SK-N-SH treated with all-trans-retinoic acid at 6 μM for 48 hours (cell line): ENCODE measurements around the gene REV3L.

ENCODE experiments used
- ATAC-seq: fragments of 200-7000 bp; cut with Tn5 transposase; 3 replicates; pipeline ENCODE4 v1.9.1; 2020; ENCODE audit warnings: mild to moderate bottlenecking, moderate library complexity
- ARNTL ChIP-seq: fragments of 450-650 bp; formaldehyde crosslinking; IDR thresholded peaks from 2 replicates; pipeline ENCODE4 v1.5.0; 2020; ENCODE audit warnings: low read depth, mild to moderate bottlenecking, moderate library complexity, borderline replicate concordance
- BACH2 ChIP-seq: fragments of 250-450 bp; sonication (Bioruptor Pico); IDR thresholded peaks from 2 replicates; pipeline ENCODE4 v1.9.0; 2021; ENCODE audit warnings: mild to moderate bottlenecking, borderline replicate concordance
- CSDC2 ChIP-seq: fragments of 250-450 bp; sonication (Bioruptor Pico); IDR thresholded peaks from 2 replicates; pipeline ENCODE4 v1.5.0; 2020; ENCODE audit warnings: mild to moderate bottlenecking, moderate library complexity
- ESRRG ChIP-seq: fragments of 250-450 bp; sonication (Bioruptor Pico); IDR thresholded peaks from 2 replicates; pipeline ENCODE4 v1.6.1; 2021; ENCODE audit warnings: mild to moderate bottlenecking
- GLIS3 ChIP-seq: fragments of 250-450 bp; sonication (Bioruptor Pico); IDR thresholded peaks from 2 replicates; pipeline ENCODE4 v1.5.0; 2020; ENCODE audit warnings: mild to moderate bottlenecking, moderate library complexity
- ISL1 ChIP-seq: fragments of 250-450 bp; sonication (Bioruptor Pico); IDR thresholded peaks from 2 replicates; pipeline ENCODE4 v2.1.2; 2022; ENCODE audit warnings: mild to moderate bottlenecking, moderate library complexity
- OSR1 ChIP-seq: fragments of 250-450 bp; sonication (Bioruptor Pico); IDR thresholded peaks from 2 replicates; pipeline ENCODE4 v1.8.0; 2022; ENCODE audit warnings: moderate library complexity, mild to moderate bottlenecking, inconsistent platforms
- PPARA ChIP-seq: fragments of 250-450 bp; sonication (Bioruptor Pico); IDR thresholded peaks from 2 replicates; pipeline ENCODE4 v1.5.0; 2020; ENCODE audit warnings: mild to moderate bottlenecking, borderline replicate concordance
- RARB ChIP-seq: fragments of 250-450 bp; sonication (Bioruptor Pico); IDR thresholded peaks from 2 replicates; pipeline ENCODE4 v1.8.0; 2021; ENCODE audit warnings: mild to moderate bottlenecking, moderate library complexity
- TCF4 ChIP-seq: fragments of 250-450 bp; sonication (Bioruptor Pico); IDR thresholded peaks from 2 replicates; pipeline ENCODE4 v1.8.0; 2021; ENCODE audit warnings: mild to moderate bottlenecking, moderate library complexity, borderline replicate concordance
- TOX ChIP-seq: fragments of 250-450 bp; sonication (Bioruptor Pico); IDR thresholded peaks from 2 replicates; pipeline ENCODE4 v1.8.0; 2021; ENCODE audit warnings: mild to moderate bottlenecking, moderate library complexity, borderline replicate concordance
- ZC3H10 ChIP-seq: fragments of 250-450 bp; sonication (Bioruptor Pico); IDR thresholded peaks from 2 replicates; pipeline ENCODE4 v1.5.1; 2021; ENCODE audit warnings: mild to moderate bottlenecking, moderate library complexity
- ZFP3 ChIP-seq: fragments of 250-450 bp; sonication (Bioruptor Pico); IDR thresholded peaks from 2 replicates; pipeline ENCODE4 v1.5.0; 2020; ENCODE audit warnings: mild to moderate bottlenecking, moderate library complexity
- ZFP30 ChIP-seq: fragments of 450-650 bp; formaldehyde crosslinking; IDR thresholded peaks from 2 replicates; pipeline ENCODE4 v1.5.0; 2022; ENCODE audit warnings: mild to moderate bottlenecking, moderate library complexity
- ZNF565 ChIP-seq: fragments of 450-650 bp; formaldehyde crosslinking; conservative IDR thresholded peaks from 2 replicates; pipeline ENCODE4 v1.5.0; 2020; ENCODE audit warnings: low read depth, mild to moderate bottlenecking, moderate library complexity
- ZNF70 ChIP-seq: fragments of 450-650 bp; formaldehyde crosslinking; IDR thresholded peaks from 2 replicates; pipeline ENCODE4 v1.5.0; 2020; ENCODE audit warnings: mild to moderate bottlenecking, moderate library complexity
- ZNF8 ChIP-seq: fragments of 450-650 bp; formaldehyde crosslinking; IDR thresholded peaks from 2 replicates; pipeline ENCODE4 v1.5.0; 2020; ENCODE audit warnings: mild to moderate bottlenecking, moderate library complexity
- TF ChIP-seq, protein P1 (sequence below): fragments of 250-450 bp; sonication (Bioruptor Pico); IDR thresholded peaks from 2 replicates; pipeline ENCODE4 v1.5.0; 2020; ENCODE audit warnings: mild to moderate bottlenecking, moderate library complexity
- TF ChIP-seq, protein P2 (sequence below): fragments of 250-450 bp; sonication (Bioruptor Pico); IDR thresholded peaks from 2 replicates; pipeline ENCODE4 v1.8.0; 2021; ENCODE audit warnings: low read depth, mild to moderate bottlenecking, moderate library complexity, borderline replicate concordance
- TF ChIP-seq, protein P3 (sequence below): fragments of 250-450 bp; sonication (Bioruptor Pico); IDR thresholded peaks from 2 replicates; pipeline ENCODE4 v1.8.0; 2020; ENCODE audit warnings: mild to moderate bottlenecking, moderate library complexity, borderline replicate concordance
- TF ChIP-seq, protein P4 (sequence below): fragments of 250-450 bp; sonication (Bioruptor Pico); IDR thresholded peaks from 2 replicates; pipeline ENCODE4 v1.5.1; 2021; ENCODE audit warnings: mild to moderate bottlenecking, moderate library complexity
- TF ChIP-seq, protein P5 (sequence below): fragments of 250-450 bp; sonication (Bioruptor Pico); IDR thresholded peaks from 2 replicates; pipeline ENCODE4 v1.5.1; 2020; ENCODE audit warnings: low read depth, mild to moderate bottlenecking, moderate library complexity

The REV3L gene

DNA sequence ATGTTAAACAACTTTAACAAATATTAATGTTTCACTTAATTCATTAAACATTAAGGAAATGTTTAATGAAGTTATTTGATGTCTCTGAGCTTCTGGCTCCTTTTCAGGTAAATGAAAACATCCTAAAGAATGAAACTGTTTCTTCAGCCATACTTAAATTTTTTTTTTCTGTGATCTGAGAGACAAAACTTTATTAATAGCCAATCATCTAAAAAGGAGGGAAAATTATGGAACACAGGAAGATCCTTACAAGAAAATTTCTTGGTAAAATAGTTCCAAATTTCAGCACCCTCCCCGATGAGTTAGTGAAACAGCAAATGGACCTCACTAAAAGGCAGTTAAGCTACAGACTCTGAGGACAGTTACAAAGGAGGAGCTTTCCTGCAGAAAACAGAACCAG lies 185.2 kb downstream of the REV3L start:
- no peak for TF ChIP-seq ESRRG (CRISPR knock-in tag)
- TF ChIP-seq BACH2 (CRISPR knock-in tag), result no peak
- no peak for TF ChIP-seq ZNF565 (CRISPR knock-in tag)
- no peak for TF ChIP-seq ZFP3
- TF ChIP-seq, protein P1, sequence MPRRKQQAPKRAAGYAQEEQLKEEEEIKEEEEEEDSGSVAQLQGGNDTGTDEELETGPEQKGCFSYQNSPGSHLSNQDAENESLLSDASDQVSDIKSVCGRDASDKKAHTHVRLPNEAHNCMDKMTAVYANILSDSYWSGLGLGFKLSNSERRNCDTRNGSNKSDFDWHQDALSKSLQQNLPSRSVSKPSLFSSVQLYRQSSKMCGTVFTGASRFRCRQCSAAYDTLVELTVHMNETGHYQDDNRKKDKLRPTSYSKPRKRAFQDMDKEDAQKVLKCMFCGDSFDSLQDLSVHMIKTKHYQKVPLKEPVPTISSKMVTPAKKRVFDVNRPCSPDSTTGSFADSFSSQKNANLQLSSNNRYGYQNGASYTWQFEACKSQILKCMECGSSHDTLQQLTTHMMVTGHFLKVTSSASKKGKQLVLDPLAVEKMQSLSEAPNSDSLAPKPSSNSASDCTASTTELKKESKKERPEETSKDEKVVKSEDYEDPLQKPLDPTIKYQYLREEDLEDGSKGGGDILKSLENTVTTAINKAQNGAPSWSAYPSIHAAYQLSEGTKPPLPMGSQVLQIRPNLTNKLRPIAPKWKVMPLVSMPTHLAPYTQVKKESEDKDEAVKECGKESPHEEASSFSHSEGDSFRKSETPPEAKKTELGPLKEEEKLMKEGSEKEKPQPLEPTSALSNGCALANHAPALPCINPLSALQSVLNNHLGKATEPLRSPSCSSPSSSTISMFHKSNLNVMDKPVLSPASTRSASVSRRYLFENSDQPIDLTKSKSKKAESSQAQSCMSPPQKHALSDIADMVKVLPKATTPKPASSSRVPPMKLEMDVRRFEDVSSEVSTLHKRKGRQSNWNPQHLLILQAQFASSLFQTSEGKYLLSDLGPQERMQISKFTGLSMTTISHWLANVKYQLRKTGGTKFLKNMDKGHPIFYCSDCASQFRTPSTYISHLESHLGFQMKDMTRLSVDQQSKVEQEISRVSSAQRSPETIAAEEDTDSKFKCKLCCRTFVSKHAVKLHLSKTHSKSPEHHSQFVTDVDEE (CRISPR knock-in tag), result no peak
- TF ChIP-seq GLIS3 (CRISPR knock-in tag), result no peak
- TF ChIP-seq PPARA (CRISPR knock-in tag), result no peak
- TF ChIP-seq, protein P2, sequence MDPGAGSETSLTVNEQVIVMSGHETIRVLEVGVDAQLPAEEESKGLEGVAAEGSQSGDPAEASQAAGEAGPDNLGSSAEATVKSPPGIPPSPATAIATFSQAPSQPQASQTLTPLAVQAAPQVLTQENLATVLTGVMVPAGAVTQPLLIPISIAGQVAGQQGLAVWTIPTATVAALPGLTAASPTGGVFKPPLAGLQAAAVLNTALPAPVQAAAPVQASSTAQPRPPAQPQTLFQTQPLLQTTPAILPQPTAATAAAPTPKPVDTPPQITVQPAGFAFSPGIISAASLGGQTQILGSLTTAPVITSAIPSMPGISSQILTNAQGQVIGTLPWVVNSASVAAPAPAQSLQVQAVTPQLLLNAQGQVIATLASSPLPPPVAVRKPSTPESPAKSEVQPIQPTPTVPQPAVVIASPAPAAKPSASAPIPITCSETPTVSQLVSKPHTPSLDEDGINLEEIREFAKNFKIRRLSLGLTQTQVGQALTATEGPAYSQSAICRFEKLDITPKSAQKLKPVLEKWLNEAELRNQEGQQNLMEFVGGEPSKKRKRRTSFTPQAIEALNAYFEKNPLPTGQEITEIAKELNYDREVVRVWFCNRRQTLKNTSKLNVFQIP (CRISPR knock-in tag), result no peak
- no peak for TF ChIP-seq TCF4 (CRISPR knock-in tag)
- TF ChIP-seq ISL1 (CRISPR knock-in tag), result no peak
- TF ChIP-seq, protein P3, sequence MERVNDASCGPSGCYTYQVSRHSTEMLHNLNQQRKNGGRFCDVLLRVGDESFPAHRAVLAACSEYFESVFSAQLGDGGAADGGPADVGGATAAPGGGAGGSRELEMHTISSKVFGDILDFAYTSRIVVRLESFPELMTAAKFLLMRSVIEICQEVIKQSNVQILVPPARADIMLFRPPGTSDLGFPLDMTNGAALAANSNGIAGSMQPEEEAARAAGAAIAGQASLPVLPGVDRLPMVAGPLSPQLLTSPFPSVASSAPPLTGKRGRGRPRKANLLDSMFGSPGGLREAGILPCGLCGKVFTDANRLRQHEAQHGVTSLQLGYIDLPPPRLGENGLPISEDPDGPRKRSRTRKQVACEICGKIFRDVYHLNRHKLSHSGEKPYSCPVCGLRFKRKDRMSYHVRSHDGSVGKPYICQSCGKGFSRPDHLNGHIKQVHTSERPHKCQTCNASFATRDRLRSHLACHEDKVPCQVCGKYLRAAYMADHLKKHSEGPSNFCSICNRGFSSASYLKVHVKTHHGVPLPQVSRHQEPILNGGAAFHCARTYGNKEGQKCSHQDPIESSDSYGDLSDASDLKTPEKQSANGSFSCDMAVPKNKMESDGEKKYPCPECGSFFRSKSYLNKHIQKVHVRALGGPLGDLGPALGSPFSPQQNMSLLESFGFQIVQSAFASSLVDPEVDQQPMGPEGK (CRISPR knock-in tag), result no peak
- TF ChIP-seq ZFP30 (CRISPR knock-in tag), result no peak
- TF ChIP-seq, protein P4, sequence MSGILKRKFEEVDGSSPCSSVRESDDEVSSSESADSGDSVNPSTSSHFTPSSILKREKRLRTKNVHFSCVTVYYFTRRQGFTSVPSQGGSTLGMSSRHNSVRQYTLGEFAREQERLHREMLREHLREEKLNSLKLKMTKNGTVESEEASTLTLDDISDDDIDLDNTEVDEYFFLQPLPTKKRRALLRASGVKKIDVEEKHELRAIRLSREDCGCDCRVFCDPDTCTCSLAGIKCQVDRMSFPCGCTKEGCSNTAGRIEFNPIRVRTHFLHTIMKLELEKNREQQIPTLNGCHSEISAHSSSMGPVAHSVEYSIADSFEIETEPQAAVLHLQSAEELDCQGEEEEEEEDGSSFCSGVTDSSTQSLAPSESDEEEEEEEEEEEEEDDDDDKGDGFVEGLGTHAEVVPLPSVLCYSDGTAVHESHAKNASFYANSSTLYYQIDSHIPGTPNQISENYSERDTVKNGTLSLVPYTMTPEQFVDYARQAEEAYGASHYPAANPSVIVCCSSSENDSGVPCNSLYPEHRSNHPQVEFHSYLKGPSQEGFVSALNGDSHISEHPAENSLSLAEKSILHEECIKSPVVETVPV (CRISPR knock-in tag), result no peak
- TF ChIP-seq ZNF8 (CRISPR knock-in tag), result no peak
- no peak for TF ChIP-seq TOX (CRISPR knock-in tag)
- no peak for TF ChIP-seq RARB (CRISPR knock-in tag)
- TF ChIP-seq, protein P5, sequence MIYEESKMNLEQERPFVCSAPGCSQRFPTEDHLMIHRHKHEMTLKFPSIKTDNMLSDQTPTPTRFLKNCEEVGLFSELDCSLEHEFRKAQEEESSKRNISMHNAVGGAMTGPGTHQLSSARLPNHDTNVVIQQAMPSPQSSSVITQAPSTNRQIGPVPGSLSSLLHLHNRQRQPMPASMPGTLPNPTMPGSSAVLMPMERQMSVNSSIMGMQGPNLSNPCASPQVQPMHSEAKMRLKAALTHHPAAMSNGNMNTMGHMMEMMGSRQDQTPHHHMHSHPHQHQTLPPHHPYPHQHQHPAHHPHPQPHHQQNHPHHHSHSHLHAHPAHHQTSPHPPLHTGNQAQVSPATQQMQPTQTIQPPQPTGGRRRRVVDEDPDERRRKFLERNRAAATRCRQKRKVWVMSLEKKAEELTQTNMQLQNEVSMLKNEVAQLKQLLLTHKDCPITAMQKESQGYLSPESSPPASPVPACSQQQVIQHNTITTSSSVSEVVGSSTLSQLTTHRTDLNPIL (CRISPR knock-in tag), result no peak
- no peak for TF ChIP-seq OSR1 (CRISPR knock-in tag)
- no peak for TF ChIP-seq ZC3H10 (CRISPR knock-in tag)
- TF ChIP-seq ARNTL (CRISPR knock-in tag), result no peak
- no peak for ATAC-seq

DNA sequence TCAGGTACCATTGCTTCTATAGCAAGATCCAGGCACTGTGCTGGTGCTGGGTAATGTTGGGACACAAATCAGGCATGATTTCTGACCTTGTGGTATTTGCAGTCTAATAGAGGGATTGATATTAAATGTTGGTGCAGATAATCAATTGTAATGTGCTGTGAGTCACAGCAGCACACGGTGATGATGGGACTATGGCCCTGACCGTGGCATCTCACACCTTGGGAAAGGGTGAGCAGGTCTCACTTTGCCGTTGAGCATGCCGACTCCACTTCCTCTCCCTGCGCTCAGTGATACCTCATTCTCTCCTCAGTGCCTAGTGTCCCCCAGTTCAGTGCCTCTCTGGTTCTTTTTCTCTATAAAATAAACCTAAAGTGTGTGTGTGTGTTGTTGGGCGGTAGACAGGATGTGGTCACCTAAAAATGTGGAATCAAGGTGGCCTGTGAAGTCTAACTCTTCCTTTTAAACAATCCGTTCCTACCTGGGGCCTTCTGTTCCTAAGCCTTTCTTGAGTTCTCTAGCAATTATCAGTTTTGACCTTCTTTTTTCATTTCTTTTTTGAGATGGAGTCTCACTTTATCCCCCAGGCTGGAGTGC lies 188.5 kb downstream of the REV3L start:
- ATAC-seq, result no peak; the same call in 2 of the 3 replicates
- TF ChIP-seq ZNF565 (CRISPR knock-in tag) (no peak), ZNF8 (CRISPR knock-in tag) (no peak), TOX (CRISPR knock-in tag) (no peak), OSR1 (CRISPR knock-in tag) (no peak), ESRRG (CRISPR knock-in tag) (no peak), ZNF70 (CRISPR knock-in tag) (no peak), ZC3H10 (CRISPR knock-in tag) (no peak), RARB (CRISPR knock-in tag) (no peak), CSDC2 (no peak), BACH2 (CRISPR knock-in tag) (no peak)
- TF ChIP-seq, protein P4 (CRISPR knock-in tag), result no peak
- TF ChIP-seq, protein P2 (CRISPR knock-in tag), result no peak
- TF ChIP-seq, protein P3 (CRISPR knock-in tag), result no peak
- TF ChIP-seq, protein P5 (CRISPR knock-in tag), result no peak
